UCSD-AML1 (cell line): Measurements from ENCODE around the gene ENO2.
"Not testable (repeated sequence)": the region's sequence is repeated elsewhere in the genome, so short reads cannot be mapped to it uniquely, and the experiment has no call there.

Source experiments
- DNase-seq: peaks from one replicate; lab custom pipeline; 2025; ENCODE audit not compliant: unreplicated experiment; lab: John Stamatoyannopoulos, UW

ENO2 gene

DNA sequence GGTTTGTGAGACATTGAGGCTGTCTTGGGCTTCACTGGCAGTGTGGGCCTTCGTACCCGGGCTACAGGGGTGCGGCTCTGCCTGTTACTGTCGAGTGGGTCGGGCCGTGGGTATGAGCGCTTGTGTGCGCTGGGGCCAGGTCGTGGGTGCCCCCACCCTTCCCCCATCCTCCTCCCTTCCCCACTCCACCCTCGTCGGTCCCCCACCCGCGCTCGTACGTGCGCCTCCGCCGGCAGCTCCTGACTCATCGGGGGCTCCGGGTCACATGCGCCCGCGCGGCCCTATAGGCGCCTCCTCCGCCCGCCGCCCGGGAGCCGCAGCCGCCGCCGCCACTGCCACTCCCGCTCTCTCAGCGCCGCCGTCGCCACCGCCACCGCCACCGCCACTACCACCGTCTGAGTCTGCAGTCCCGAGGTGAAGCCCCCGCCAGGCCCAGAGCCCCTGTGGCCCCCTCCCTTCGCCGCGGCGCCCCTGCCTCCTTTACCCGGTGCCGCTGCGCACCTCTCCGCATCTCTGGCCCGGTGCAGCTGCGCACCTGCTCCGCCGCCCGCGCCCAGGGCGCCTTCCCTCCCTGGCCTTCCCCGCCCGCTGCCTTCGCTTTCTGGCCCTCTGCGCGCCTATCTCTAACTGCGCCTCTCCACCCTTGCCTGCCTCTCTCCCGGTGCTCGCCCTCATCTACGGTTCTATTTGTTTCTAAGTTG is at the start of gene ENO2:
Gene ENO2 (plus strand): TSS at position 335 of the 701 bp plus-strand sequence. CDS start 1,253 bp downstream, outside the sequence.
- DNase-seq: peak; percentile 33

DNA sequence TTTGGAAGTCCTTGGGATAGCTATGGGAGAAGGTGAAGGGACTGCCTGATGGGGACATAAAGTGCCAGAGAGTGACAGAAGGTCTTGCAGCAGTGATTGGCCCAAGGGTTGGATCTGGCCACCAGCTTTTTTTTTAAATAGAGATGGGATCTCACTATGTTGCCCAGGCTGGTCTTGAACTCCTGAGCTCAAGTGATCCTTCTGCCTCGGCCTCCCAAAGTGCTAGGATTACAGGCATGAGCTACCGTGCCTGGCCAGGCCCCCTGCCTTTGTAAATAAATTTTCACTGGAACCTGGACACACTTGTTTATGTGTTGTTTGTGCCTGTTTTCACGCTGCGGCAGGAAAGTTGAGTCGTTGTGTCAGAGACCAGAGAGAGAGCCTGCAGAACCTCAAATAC is 49.1 kb upstream of the ENO2 start:
- not testable (repeated sequence) for DNase-seq

DNA sequence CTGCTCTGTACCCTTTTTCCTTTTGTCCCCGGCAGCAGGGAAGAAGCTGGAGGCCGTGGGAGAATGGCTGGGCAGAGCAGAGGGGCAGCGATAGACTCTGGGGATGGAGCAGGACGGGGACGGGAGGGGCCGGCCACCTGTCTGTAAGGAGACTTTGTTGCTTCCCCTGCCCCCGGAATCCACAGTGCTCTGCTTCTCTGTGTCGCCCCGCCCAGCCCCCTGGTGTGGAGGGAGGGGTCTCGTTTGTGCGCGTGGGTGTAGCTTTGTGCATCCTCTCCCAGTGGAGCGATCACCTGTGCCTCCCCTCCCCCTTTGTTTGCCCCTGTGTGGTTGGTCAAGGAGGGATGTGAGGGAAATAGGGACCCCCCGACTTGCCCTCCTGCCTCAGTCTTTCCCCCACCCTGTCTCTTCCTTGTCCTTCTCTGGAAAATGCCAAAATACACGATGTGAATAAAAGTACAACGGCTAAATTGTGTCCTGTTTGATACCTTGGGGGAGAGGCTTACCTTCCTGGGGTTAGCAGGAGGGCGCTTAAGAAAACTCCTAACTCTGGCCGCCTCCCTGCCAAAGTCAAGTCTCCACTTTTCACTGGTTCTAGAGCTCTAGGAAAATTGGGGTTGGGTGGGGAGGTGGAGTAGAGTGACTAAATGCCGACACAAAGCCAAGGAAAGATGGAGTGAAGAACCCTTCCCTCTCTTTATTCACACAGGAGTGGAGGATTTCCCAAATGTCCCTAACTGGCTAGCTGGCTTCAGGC is 48.0 kb upstream of the ENO2 start:
- DNase-seq: no peak

DNA sequence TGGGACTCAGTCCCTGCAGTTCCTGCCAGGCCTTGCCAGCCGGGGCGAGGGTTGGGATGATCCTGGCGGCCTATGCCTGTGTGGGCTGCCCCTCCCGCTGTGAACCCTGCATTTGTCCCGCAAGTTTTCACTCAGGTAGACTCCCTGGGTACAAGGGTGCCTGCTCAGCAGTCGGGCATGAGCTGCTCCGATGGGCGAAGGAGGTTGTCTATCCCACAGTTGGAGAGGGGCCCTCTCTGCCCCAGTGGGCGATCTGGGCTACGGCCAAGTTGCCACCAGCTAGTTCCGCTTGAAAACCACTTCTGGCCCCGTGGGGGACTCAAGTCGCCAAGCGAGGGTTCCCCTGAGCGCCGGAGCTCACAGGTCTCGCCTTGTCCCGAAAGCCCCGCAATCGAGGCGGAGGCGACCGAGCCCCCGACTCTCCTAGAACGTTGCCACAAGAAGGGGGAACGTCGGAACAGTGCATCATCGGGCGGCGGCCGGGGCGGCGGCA is 47.4 kb upstream of the ENO2 start:
- no peak for DNase-seq

DNA sequence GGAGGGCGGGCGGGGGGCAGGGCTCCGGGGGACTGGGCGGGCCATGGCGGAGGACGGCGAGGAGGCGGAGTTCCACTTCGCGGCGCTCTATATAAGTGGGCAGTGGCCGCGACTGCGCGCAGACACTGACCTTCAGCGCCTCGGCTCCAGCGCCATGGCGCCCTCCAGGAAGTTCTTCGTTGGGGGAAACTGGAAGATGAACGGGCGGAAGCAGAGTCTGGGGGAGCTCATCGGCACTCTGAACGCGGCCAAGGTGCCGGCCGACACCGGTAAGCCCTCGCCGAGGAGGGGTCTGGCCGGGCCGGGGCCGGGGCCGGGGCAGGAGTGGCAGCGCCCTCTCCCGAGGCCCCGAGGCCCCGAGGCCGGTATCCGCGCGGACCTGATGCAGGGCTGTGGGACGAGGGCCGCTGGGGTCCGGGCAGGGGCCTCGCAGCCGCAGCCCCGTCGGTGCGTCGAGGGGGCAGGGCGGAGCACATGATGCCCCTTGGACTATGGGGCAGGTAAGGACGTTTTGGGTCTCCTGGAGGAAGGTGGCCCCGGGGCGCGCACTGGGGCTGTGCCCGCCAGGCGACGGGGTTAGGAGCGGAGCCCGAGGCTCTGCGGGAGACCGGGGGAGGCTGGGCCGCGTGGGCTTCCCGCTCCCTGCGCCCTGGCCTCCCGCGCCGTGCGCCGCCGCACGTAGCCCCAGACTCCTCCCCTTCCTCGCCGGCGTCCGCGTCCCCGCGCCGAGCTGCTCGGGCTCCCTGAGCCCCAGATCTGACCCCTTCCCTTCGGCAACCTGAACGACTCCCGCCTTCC is 46.8 kb upstream of the ENO2 start, which contains the start of gene TPI1:
Gene TPI1 (plus strand): TSS at position 119 of the 798 bp plus-strand sequence. CDS start 36 bp downstream, at position 155.
- peak; percentile 85 for DNase-seq

DNA sequence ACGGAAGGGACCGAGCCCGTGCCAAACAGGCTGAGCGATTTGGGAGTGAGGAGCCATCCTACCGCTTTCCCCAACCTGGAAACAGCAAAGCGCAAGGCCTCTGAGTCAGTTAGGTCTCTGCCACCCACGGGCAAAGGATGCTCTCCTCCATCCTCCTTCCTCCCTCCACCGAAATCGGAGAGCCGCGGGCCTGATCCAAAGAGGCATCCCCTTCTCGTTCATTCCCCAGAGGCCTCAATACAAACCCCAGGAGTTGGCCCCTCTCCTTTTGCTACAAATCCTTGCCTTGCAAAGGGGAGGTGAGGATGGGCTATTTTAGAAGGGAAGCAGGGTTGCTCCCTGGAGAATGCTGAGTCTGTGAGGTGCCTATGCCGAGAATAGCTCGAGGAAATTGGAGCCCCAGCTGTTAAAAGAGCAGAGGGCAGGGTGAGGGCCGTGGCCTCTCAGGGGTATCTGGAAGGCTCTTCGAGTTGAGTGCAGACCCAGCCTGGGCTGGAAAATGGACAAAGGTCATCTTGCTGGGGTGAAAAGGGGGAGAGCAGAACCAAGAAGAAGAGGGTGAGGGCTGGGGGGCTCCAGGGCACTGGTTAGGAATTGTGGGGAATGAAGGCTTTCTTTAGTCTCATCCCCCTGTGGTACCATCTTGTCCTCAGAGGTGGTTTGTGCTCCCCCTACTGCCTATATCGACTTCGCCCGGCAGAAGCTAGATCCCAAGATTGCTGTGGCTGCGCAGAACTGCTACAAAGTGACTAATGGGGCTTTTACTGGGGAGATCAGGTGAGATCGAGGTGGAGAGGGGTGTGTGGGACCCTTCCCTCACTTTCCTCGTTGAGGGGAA is 46.0 kb upstream of the ENO2 start:
- DNase-seq: peak; percentile 35

DNA sequence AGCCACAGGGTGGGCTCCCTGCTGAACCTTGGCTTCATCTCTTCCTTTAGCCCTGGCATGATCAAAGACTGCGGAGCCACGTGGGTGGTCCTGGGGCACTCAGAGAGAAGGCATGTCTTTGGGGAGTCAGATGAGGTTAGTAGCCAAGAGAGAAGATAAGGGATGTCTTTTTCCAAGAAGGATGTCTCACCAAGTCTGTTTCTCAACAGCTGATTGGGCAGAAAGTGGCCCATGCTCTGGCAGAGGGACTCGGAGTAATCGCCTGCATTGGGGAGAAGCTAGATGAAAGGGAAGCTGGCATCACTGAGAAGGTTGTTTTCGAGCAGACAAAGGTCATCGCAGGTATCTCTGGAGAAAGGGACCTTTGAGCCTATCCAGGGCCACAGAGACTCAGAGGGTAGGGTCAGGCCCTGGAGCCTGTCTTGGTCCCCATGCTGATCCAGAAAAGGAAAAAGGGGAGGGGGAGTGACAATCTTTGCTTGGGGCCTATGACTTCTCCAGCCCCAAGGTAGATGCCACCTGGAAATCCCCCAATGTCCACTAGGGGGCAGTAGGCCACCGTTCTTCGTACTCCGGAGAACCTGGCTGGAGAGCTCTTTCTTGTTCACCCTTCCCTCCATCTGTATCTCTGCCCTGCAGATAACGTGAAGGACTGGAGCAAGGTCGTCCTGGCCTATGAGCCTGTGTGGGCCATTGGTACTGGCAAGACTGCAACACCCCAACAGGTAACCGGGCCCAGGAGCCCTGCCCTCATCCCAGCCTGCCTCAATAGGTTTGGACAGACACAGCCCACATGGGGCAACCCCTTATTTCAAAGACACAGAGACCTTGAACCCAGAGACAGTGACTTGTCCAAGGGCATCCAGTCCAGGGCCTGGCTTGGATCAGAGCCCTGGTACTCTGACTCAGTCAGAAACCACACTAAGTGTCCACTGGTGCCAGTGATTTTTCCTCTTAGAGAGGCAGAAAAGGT is 45.0 kb upstream of the ENO2 start:
- peak; percentile 75 for DNase-seq

DNA sequence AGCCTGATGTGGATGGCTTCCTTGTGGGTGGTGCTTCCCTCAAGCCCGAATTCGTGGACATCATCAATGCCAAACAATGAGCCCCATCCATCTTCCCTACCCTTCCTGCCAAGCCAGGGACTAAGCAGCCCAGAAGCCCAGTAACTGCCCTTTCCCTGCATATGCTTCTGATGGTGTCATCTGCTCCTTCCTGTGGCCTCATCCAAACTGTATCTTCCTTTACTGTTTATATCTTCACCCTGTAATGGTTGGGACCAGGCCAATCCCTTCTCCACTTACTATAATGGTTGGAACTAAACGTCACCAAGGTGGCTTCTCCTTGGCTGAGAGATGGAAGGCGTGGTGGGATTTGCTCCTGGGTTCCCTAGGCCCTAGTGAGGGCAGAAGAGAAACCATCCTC is 44.1 kb upstream of the ENO2 start:
- not testable (repeated sequence) for DNase-seq

DNA sequence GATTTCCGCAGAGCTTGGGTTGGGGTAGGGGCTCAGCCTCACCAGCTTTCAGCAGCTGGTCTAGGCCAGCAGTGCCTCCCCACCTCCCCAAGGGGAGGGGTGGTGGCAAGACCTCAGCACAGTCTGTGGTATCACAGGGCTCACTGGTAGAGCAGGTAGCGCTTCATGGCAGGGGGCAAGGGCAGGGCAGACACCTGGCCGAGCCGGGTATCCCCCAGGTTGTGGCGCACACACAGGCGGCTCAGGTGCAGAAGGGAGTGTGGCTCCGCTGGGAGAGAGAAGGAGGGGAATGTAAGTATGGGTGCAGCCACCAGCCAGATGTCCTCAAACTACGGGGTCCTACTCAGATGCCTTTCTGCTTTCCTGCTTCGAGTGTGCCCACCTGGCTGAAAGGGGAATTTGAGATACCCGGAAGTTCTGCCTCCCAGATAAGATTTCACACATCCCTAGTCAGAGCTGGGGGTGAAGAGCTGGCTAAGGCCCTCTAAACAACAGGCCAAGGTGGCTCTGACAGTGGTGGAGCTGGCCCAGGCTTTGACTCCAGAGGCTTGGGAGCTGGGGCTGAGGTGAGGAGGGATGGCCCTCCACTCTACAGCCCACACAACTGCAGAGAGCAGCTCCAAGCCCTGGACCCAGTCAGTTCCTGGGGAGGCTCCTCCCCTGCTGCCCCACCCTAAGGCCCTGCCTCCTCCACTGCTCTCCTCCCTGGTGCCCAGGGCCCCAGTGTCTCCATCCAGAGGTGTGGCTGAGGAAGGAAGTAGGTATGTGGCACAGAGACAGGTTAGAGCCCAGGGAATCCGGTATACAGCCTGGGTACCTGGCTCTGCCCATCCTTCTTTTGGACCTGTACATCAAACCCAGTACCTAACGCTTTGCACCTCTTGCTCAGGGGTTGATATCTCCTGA is 43.1 kb upstream of the ENO2 start:
- peak; percentile 36 for DNase-seq

DNA sequence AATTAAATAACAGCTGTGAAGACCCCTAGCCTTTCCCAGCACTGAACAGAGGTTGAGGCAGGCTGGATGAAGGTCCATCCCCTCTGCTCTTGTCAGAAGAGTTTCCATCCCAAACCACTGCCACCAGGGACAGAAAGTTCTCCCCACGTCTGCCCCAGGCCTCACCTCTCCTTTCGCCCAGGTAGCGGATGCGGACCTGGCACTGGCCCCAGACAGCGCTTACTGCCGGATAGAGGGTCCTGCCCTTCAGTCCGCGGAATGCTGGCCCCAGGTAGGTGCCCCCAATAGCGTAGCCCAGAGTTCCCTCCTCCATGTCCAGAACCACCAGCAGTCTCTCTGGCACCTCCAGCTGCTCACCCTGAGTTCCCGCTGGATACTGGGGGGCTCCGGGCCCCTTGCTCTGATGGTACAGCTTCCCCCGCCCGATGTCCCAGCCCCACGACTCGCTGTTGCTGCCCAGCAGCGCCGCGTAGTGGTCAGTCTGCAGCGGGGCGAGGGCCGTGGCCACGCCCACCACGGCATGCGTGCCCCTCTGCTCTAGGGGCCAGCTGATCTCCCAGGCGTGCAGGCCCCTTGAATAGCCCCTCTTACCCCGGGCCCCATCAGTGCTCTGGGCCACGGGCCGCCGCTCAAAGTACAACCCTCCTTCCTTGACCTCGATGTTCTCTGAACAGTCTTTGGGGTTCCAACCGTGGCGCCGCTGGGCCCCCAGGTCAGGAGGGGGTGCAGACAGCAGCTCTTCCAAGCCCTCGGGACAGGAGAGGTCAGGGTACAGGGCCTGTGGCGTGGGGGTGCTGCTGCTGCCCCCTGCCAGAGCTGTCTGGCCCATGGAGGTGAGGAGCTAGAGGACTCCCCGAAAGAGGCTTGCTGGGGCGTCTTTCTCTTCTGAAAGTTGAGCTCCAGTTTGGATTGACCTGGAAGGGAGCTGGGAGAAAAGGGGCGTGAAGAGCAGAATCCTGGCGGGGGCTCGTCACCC is 42.0 kb upstream of the ENO2 start:
- DNase-seq: peak; percentile 84

DNA sequence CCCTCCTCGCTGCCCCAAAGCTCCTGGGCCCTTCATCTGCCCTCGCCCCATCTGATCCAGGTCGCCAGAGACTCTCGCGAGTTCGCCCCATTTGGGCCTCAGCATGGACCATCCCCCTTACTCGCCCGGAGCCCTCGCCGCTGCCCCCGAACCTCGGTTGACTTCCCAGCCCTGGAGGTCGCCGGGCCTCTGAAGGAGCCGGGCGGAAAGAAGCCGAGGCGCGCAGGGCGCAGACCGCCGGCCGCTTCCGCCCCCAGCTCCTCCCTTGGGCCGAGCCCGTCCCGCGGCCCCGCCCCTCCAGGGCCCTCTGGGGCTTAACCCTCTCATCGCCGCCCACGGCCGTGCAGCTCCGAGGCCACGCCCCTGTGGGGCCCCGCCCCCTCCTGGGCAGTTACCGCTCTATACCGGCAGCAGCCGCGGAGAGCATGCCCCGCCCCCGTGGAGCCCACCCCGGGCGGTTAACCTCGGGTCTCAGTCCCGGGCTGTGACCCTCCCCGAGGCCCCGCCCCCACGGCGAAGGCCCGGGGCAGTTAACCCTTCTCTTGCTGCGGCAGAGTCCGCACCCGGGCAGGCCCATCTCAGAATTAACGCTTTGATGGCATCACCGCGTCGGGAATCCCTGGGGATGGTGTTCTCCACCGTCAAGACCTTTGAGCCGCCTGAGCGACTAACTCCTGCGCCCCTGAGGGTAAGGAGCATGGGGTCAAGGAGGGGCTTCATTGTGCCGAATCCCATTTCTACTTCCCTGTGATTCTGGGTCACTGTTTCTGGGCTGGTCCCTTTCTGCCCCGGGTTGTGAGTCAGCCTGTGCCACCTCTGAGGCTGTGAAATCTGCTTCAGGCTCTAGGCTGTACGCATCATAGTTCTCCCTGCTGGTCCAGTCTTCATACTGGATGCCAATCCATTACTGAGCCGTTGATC is 41.0 kb upstream of the ENO2 start, which contains the start of gene SPSB2:
Gene SPSB2 (minus strand): TSS at position 210 of the 921 bp plus-strand sequence. CDS start 402 bp downstream, outside the sequence.
- DNase-seq: peak; percentile 99

DNA sequence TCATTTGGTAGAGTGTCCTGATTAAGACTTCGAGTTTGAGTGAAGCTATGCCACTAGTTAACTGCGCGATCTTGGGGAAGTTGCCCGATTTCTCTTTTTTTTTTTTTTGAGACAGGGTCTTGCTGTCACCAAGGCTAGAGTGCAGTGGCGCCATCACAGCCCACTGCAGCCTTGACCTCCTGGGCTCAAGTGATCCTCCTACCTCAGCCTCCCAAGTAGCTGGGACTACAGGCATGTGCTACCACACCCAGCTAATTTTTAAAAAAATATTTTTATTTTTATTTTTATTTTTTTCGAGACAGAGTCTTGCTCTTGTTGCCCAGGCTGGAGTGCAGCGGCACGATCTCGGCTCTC is 40.4 kb upstream of the ENO2 start:
- not testable (repeated sequence) for DNase-seq

DNA sequence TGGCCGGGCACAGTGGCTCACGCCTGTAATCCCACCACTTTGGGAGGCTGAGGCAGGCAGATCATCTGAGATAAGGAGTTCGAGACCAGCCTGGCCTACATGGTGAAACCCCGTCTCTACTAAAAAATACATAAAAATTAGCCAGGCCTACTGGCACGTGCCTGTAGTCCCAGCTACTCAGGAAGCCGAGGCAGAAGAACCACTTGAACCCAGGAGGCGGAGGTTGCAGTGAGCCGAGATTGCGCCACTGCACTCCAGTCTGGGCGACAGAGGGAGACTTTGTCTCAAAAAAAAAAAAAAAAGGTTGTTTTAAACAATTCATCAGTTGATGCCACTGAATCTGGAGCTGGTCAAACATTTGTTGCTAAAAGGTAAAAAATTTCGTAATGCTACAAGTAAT is 34.6 kb upstream of the ENO2 start:
- DNase-seq: not testable (repeated sequence)

DNA sequence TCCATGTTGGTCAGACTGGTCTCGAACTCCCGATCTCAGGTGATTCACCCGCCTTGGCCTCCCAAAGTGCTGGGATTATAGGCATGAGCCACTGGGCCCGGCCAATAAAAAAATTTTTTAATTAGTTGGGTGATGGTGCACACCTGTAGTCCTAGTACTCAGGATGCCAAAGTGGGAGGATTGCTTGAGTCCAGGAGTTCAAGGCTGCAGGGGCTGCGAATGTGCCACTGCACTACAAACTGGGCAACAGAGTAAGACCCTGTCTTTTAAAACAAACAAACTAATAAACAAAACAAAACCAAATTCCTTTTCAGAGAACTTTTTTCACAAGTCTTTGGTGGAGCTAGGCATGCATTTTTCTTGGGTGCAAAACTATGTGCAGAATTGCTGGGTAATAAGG is 31.1 kb upstream of the ENO2 start:
- no peak for DNase-seq

DNA sequence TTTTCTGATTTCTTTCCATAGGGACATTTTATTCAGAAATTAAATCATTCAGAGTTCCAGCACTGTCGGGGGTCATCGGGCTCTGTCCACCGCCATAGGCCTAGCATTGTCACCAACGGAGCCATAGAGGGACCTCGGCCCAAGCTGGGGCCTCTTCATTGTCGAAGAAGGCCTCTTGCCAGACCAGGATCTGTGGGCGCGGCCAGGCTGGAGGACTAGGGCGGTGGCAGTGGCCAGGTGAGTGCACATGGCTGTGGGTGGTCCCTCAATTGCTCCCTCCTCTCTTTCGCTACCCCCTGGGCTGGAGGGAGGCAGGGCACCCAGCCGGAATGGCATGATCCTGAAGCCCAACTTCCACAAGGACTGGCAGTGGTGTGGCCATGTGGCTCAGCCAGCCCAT is 30.7 kb upstream of the ENO2 start:
- DNase-seq: no peak

DNA sequence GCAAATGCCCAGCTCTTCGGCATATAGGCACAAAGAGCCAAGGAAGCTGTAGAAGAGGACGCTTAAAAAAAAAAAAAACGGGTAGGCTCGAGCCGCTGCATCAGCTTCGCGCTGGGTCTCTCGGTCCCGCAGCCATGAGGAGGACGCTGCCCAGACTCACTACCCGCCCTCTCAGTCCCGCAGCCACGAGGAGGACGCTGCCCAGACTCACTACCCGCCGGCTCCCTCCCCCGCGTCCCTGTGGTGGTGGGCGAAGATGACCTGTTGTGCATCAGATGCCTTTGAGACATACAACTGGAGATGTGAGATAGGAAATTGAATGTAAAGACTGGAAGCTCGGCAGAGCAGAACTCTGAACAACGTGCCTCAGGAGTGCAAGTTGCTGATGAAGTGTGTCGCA is 29.8 kb upstream of the ENO2 start:
- no peak for DNase-seq
